ENCODE results near the gene LAMB4.

Gene LAMB4

GRCh38 chr7:108138911-108139310 lies 8.8 kb upstream of the LAMB4 start:
- DNase-seq (ENCODE audit: insufficient read length) = no peak
- no peak for TF ChIP-seq POLR2AphosphoS5 (IDR thresholded peaks at IDR 0.05; ENCODE audit: low read depth, low read length)
- TF ChIP-seq TAF1 (IDR thresholded peaks at IDR 0.05; ENCODE audit: borderline replicate concordance, low read depth, low read length) = no peak
- TF ChIP-seq POLR2A (IDR thresholded peaks at IDR 0.05; ENCODE audit: low read depth, low read length) = no peak
- FAIRE-seq = no peak

- DNase-seq (ENCODE audit: insufficient read length) = no peak
- FAIRE-seq = no peak
- TF ChIP-seq POLR2AphosphoS5 (IDR thresholded peaks at IDR 0.05; ENCODE audit: low read depth, low read length) (no peak), POLR2A (IDR thresholded peaks at IDR 0.05; ENCODE audit: low read depth, low read length) (no peak), TAF1 (IDR thresholded peaks at IDR 0.05; ENCODE audit: borderline replicate concordance, low read depth, low read length) (no peak)
Observed at GRCh38 chr7:108137993-108138392, 7.8 kb upstream of the LAMB4 start.

GRCh38 chr7:108137040-108137439 lies 6.9 kb upstream of the LAMB4 start:
- TF ChIP-seq POLR2A (IDR thresholded peaks at IDR 0.05; ENCODE audit: low read depth, low read length) (no peak), POLR2AphosphoS5 (IDR thresholded peaks at IDR 0.05; ENCODE audit: low read depth, low read length) (no peak), TAF1 (IDR thresholded peaks at IDR 0.05; ENCODE audit: borderline replicate concordance, low read depth, low read length) (no peak)
- FAIRE-seq (no peak), DNase-seq (ENCODE audit: insufficient read length) (no peak)

GRCh38 chr7:108136191-108136688 lies 6.1 kb upstream of the LAMB4 start:
- no peak for FAIRE-seq
- TF ChIP-seq POLR2AphosphoS5 (IDR thresholded peaks at IDR 0.05; ENCODE audit: low read depth, low read length) = no peak
- TF ChIP-seq POLR2A (IDR thresholded peaks at IDR 0.05; ENCODE audit: low read depth, low read length) = no peak
- TF ChIP-seq TAF1 (IDR thresholded peaks at IDR 0.05; ENCODE audit: borderline replicate concordance, low read depth, low read length) = no peak
- no peak for DNase-seq (ENCODE audit: insufficient read length)

GRCh38 chr7:108135446-108136190 lies 5.5 kb upstream of the LAMB4 start:
- no peak for TF ChIP-seq TAF1 (IDR thresholded peaks at IDR 0.05; ENCODE audit: borderline replicate concordance, low read depth, low read length)
- TF ChIP-seq POLR2AphosphoS5 (IDR thresholded peaks at IDR 0.05; ENCODE audit: low read depth, low read length) = no peak
- TF ChIP-seq POLR2A (IDR thresholded peaks at IDR 0.05; ENCODE audit: low read depth, low read length) = no peak
- DNase-seq (ENCODE audit: insufficient read length) = peak; percentile 18
- FAIRE-seq = peak; percentile 94

GRCh38 chr7:108134486-108134885 lies 4.3 kb upstream of the LAMB4 start:
- FAIRE-seq (no peak), DNase-seq (ENCODE audit: insufficient read length) (no peak)

GRCh38 chr7:108132551-108133265 lies 2.5 kb upstream of the LAMB4 start:
- DNase-seq (ENCODE audit: insufficient read length) (no peak), FAIRE-seq (no peak)
- no peak for TF ChIP-seq POLR2AphosphoS5 (IDR thresholded peaks at IDR 0.05; ENCODE audit: low read depth, low read length)
- no peak for TF ChIP-seq POLR2A (IDR thresholded peaks at IDR 0.05; ENCODE audit: low read depth, low read length)
- TF ChIP-seq TAF1 (IDR thresholded peaks at IDR 0.05; ENCODE audit: borderline replicate concordance, low read depth, low read length) = no peak

More at GRCh38 chr7:108134486-108134885, 4.3 kb upstream of the LAMB4 start:
- no peak for TF ChIP-seq TAF1 (IDR thresholded peaks at IDR 0.05; ENCODE audit: borderline replicate concordance, low read depth, low read length)
- no peak for TF ChIP-seq POLR2AphosphoS5 (IDR thresholded peaks at IDR 0.05; ENCODE audit: low read depth, low read length)
- no peak for TF ChIP-seq POLR2A (IDR thresholded peaks at IDR 0.05; ENCODE audit: low read depth, low read length)

- TF ChIP-seq POLR2A (IDR thresholded peaks at IDR 0.05; ENCODE audit: low read depth, low read length) (no peak), TAF1 (IDR thresholded peaks at IDR 0.05; ENCODE audit: borderline replicate concordance, low read depth, low read length) (no peak), POLR2AphosphoS5 (IDR thresholded peaks at IDR 0.05; ENCODE audit: low read depth, low read length) (no peak)
- DNase-seq (ENCODE audit: insufficient read length) = no peak
- FAIRE-seq = no peak
Observed at GRCh38 chr7:108129018-108129965, 869 bp downstream of the LAMB4 start.

- no peak for TF ChIP-seq TAF1 (IDR thresholded peaks at IDR 0.05; ENCODE audit: borderline replicate concordance, low read depth, low read length)
- FAIRE-seq (no peak), DNase-seq (ENCODE audit: insufficient read length) (no peak)
Observed at GRCh38 chr7:108128514-108128913, 1.6 kb downstream of the LAMB4 start.

- TF ChIP-seq TAF1 (IDR thresholded peaks at IDR 0.05; ENCODE audit: borderline replicate concordance, low read depth, low read length) (no peak), POLR2AphosphoS5 (IDR thresholded peaks at IDR 0.05; ENCODE audit: low read depth, low read length) (no peak), POLR2A (IDR thresholded peaks at IDR 0.05; ENCODE audit: low read depth, low read length) (no peak)
- FAIRE-seq = no peak
- no peak for DNase-seq (ENCODE audit: insufficient read length)
Observed at GRCh38 chr7:108127461-108127860, 2.7 kb downstream of the LAMB4 start.

- FAIRE-seq (no peak), DNase-seq (ENCODE audit: insufficient read length) (no peak)
- no peak for TF ChIP-seq POLR2A (IDR thresholded peaks at IDR 0.05; ENCODE audit: low read depth, low read length)
- TF ChIP-seq TAF1 (IDR thresholded peaks at IDR 0.05; ENCODE audit: borderline replicate concordance, low read depth, low read length) = no peak
- TF ChIP-seq POLR2AphosphoS5 (IDR thresholded peaks at IDR 0.05; ENCODE audit: low read depth, low read length) = no peak
Observed at GRCh38 chr7:108124820-108125219, 5.3 kb downstream of the LAMB4 start.
